ENCODE measurements around the gene NRP1.

DNA sequence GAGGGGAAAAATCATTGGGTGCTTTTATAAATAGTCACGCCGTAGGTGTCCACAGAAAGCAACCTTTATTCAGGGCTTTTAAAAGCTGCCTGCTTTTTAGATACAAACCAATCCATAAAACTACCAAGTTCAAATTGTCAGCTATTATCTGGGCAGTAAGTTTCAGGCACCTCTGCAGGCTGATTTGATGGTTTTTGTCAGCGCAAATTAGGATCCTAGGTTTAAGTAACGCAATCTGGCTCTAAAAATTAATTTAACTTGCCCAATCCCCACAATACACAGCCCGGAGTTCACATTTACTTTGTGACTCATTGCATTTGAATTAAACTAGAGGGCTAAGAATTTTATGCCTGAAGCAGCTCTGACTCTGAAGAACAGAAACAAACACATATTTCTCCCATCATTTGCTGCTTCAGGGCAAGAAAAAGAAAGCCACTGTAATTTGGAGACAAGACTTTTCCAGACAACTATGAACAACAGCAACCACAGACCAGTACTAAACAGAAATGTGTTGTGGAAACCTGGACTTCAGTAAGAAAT lies 43.3 kb downstream of the NRP1 start:
- TF ChIP-seq CTCF (IDR thresholded peaks at IDR 0.05) = no peak
- TF ChIP-seq POLR2A (IDR thresholded peaks at IDR 0.05) = no peak
